ENCODE data around the gene ZFP69.

ZFP69 gene

DNA sequence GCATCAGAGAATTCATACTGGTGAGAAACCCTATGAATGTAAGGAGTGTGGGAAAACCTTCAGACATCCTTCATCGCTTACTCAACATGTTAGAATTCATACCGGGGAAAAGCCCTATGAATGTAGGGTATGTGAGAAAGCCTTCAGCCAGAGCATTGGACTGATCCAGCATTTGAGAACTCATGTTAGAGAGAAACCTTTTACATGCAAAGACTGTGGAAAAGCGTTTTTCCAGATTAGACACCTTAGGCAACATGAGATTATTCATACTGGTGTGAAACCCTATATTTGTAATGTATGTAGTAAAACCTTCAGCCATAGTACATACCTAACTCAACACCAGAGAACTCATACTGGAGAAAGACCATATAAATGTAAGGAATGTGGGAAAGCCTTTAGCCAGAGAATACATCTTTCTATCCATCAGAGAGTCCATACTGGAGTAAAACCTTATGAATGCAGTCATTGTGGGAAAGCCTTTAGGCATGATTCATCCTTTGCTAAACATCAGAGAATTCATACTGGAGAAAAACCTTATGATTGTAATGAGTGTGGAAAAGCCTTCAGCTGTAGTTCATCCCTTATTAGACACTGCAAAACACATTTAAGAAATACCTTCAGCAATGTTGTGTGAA, 14.0 kb upstream of the ZFP69 start:
- Histone ChIP-seq H3K4me1 (ENCODE audit: control insufficient read depth, insufficient read depth, low read length) (no peaks in the 10 kb centered on the region), H3K4me3 (ENCODE audit: low read depth, low read length) (no peak overlapping the region), H3K36me3 (ENCODE audit: control insufficient read depth in 2 of 2, insufficient read depth in 1 of 2, low read length in 2 of 2) (peaks cover 0 to 31% of the 10 kb centered on the region in 2 experiments; a peak in 1 of 3 replicates), H3K27ac (ENCODE audit: extremely low read depth, low read depth, low read length) (no peak overlapping the region), H3K9me3 (ENCODE audit: control insufficient read depth, insufficient read depth, low read depth, low read length) (no peaks in the 10 kb centered on the region; the same call in 1 of the 2 replicates)
- ChIA-PET CTCF (no interaction called here), POLR2A (no interaction called here)
- TF ChIP-seq, protein P1, sequence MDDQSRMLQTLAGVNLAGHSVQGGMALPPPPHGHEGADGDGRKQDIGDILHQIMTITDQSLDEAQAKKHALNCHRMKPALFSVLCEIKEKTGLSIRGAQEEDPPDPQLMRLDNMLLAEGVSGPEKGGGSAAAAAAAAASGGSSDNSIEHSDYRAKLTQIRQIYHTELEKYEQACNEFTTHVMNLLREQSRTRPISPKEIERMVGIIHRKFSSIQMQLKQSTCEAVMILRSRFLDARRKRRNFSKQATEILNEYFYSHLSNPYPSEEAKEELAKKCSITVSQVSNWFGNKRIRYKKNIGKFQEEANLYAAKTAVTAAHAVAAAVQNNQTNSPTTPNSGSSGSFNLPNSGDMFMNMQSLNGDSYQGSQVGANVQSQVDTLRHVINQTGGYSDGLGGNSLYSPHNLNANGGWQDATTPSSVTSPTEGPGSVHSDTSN (CRISPR knock-in tag; IDR thresholded peaks at IDR 0.05) = no peak
- TF ChIP-seq ZNF274 (IDR thresholded peaks at IDR 0.05; ENCODE audit: low read length) = no peak
- peak; percentile 99 for TF ChIP-seq ZNF274 (tag by site-specific recombination; IDR thresholded peaks at IDR 0.05; ENCODE audit: borderline replicate concordance)
- TF ChIP-seq, protein P2, sequence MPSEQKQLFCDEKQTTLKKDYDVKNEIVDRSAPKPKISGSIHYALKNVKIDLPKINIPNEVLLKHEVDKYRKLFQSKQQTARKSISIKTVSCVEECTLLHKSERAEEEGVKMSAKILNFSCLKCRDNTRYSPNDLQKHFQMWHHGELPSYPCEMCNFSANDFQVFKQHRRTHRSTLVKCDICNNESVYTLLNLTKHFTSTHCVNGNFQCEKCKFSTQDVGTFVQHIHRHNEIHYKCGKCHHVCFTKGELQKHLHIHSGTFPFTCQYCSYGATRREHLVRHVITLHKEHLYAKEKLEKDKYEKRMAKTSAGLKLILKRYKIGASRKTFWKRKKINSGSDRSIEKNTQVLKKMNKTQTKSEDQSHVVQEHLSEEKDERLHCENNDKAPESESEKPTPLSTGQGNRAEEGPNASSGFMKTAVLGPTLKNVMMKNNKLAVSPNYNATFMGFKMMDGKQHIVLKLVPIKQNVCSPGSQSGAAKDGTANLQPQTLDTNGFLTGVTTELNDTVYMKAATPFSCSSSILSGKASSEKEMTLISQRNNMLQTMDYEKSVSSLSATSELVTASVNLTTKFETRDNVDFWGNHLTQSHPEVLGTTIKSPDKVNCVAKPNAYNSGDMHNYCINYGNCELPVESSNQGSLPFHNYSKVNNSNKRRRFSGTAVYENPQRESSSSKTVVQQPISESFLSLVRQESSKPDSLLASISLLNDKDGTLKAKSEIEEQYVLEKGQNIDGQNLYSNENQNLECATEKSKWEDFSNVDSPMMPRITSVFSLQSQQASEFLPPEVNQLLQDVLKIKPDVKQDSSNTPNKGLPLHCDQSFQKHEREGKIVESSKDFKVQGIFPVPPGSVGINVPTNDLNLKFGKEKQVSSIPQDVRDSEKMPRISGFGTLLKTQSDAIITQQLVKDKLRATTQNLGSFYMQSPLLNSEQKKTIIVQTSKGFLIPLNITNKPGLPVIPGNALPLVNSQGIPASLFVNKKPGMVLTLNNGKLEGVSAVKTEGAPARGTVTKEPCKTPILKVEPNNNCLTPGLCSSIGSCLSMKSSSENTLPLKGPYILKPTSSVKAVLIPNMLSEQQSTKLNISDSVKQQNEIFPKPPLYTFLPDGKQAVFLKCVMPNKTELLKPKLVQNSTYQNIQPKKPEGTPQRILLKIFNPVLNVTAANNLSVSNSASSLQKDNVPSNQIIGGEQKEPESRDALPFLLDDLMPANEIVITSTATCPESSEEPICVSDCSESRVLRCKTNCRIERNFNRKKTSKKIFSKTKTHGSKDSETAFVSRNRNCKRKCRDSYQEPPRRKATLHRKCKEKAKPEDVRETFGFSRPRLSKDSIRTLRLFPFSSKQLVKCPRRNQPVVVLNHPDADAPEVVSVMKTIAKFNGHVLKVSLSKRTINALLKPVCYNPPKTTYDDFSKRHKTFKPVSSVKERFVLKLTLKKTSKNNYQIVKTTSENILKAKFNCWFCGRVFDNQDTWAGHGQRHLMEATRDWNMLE (tag by site-specific recombination; conservative IDR thresholded peaks at IDR 0.05; ENCODE audit: low read depth) = 0 out of 2 replicates have a peak, but pooled peaks have one; percentile 51
- no peak for TF ChIP-seq IKZF3 (tag by site-specific recombination; IDR thresholded peaks at IDR 0.05)
- TF ChIP-seq, protein P3, sequence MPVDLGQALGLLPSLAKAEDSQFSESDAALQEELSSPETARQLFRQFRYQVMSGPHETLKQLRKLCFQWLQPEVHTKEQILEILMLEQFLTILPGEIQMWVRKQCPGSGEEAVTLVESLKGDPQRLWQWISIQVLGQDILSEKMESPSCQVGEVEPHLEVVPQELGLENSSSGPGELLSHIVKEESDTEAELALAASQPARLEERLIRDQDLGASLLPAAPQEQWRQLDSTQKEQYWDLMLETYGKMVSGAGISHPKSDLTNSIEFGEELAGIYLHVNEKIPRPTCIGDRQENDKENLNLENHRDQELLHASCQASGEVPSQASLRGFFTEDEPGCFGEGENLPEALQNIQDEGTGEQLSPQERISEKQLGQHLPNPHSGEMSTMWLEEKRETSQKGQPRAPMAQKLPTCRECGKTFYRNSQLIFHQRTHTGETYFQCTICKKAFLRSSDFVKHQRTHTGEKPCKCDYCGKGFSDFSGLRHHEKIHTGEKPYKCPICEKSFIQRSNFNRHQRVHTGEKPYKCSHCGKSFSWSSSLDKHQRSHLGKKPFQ (tag by site-specific recombination; IDR thresholded peaks at IDR 0.05) = no peak
- TF ChIP-seq ZBTB20 (tag by site-specific recombination; IDR thresholded peaks at IDR 0.05) = no peak
- TF ChIP-seq ZNF777 (tag by site-specific recombination; IDR thresholded peaks at IDR 0.05; ENCODE audit: borderline replicate concordance) = no peak
- TF ChIP-seq ZNF623 (tag by site-specific recombination; IDR thresholded peaks at IDR 0.05) = no peak
- no peak for TF ChIP-seq KLF1 (tag by site-specific recombination; IDR thresholded peaks at IDR 0.05)
- no peak for TF ChIP-seq GLI4 (tag by site-specific recombination; IDR thresholded peaks at IDR 0.05)
- TF ChIP-seq, protein P4, sequence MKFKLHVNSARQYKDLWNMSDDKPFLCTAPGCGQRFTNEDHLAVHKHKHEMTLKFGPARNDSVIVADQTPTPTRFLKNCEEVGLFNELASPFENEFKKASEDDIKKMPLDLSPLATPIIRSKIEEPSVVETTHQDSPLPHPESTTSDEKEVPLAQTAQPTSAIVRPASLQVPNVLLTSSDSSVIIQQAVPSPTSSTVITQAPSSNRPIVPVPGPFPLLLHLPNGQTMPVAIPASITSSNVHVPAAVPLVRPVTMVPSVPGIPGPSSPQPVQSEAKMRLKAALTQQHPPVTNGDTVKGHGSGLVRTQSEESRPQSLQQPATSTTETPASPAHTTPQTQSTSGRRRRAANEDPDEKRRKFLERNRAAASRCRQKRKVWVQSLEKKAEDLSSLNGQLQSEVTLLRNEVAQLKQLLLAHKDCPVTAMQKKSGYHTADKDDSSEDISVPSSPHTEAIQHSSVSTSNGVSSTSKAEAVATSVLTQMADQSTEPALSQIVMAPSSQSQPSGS (tag by site-specific recombination; IDR thresholded peaks at IDR 0.05; ENCODE audit: low read depth) = no peak
- TF ChIP-seq ZNF529 (tag by site-specific recombination; IDR thresholded peaks at IDR 0.05; ENCODE audit: insufficient replicate concordance) = peak; percentile 50
- TF ChIP-seq ZNF626 (tag by site-specific recombination; IDR thresholded peaks at IDR 0.05) = peak; percentile 46; the same call in 1 of the 2 replicates
- no peak for TF ChIP-seq ZNF132 (tag by site-specific recombination; IDR thresholded peaks at IDR 0.05; ENCODE audit: borderline replicate concordance)
- TF ChIP-seq, protein P5, sequence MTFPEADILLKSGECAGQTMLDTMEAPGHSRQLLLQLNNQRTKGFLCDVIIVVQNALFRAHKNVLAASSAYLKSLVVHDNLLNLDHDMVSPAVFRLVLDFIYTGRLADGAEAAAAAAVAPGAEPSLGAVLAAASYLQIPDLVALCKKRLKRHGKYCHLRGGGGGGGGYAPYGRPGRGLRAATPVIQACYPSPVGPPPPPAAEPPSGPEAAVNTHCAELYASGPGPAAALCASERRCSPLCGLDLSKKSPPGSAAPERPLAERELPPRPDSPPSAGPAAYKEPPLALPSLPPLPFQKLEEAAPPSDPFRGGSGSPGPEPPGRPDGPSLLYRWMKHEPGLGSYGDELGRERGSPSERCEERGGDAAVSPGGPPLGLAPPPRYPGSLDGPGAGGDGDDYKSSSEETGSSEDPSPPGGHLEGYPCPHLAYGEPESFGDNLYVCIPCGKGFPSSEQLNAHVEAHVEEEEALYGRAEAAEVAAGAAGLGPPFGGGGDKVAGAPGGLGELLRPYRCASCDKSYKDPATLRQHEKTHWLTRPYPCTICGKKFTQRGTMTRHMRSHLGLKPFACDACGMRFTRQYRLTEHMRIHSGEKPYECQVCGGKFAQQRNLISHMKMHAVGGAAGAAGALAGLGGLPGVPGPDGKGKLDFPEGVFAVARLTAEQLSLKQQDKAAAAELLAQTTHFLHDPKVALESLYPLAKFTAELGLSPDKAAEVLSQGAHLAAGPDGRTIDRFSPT (tag by site-specific recombination; IDR thresholded peaks at IDR 0.05) = no peak
- TF ChIP-seq ZBTB8A (tag by site-specific recombination; IDR thresholded peaks at IDR 0.05) = no peak
- no peak for TF ChIP-seq ZNF624 (tag by site-specific recombination; IDR thresholded peaks at IDR 0.05)
- no peak for TF ChIP-seq ZNF510 (tag by site-specific recombination; IDR thresholded peaks at IDR 0.05; ENCODE audit: insufficient replicate concordance)
- TF ChIP-seq, protein P6, sequence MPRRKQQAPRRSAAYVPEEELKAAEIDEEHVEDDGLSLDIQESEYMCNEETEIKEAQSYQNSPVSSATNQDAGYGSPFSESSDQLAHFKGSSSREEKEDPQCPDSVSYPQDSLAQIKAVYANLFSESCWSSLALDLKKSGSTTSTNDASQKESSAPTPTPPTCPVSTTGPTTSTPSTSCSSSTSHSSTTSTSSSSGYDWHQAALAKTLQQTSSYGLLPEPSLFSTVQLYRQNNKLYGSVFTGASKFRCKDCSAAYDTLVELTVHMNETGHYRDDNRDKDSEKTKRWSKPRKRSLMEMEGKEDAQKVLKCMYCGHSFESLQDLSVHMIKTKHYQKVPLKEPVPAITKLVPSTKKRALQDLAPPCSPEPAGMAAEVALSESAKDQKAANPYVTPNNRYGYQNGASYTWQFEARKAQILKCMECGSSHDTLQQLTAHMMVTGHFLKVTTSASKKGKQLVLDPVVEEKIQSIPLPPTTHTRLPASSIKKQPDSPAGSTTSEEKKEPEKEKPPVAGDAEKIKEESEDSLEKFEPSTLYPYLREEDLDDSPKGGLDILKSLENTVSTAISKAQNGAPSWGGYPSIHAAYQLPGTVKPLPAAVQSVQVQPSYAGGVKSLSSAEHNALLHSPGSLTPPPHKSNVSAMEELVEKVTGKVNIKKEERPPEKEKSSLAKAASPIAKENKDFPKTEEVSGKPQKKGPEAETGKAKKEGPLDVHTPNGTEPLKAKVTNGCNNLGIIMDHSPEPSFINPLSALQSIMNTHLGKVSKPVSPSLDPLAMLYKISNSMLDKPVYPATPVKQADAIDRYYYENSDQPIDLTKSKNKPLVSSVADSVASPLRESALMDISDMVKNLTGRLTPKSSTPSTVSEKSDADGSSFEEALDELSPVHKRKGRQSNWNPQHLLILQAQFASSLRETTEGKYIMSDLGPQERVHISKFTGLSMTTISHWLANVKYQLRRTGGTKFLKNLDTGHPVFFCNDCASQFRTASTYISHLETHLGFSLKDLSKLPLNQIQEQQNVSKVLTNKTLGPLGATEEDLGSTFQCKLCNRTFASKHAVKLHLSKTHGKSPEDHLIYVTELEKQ (tag by site-specific recombination; IDR thresholded peaks at IDR 0.05; ENCODE audit: borderline replicate concordance) = no peak
- TF ChIP-seq SETDB1 (IDR thresholded peaks at IDR 0.05; ENCODE audit: insufficient read length, low read length) = peak; percentile 100
